NCI-H187 (cell line): Measurements from ENCODE around the gene IL17REL.
"Not testable (repeated sequence)": the region's sequence is repeated elsewhere in the genome, so short reads cannot be mapped to it uniquely, and the experiment has no call there.

Experiments
- DNase-seq, 2 experiments: peaks; one replicate each; lab custom pipeline; 2025; lab: John Stamatoyannopoulos, UW

IL17REL gene

DNA sequence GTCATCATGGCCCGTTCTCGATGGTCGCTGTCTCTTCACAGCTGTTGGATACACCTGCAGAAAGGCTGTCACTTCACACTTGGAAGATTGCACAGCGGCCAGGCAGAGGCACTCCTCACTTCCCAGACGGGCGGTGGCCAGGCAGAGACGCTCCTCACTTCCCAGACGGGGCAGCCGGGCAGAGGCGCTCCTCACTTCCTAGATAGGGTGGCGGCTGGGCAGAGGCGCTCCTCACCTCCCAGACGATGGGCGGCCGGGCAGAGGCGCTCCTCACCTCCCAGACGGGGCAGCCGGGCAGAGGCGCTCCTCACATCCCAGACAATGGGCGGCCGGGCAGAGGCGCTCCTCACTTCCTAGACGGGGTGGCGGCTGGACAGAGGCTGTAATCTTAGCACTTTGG, 22.7 kb downstream of the IL17REL start:
- not testable (repeated sequence) for DNase-seq

DNA sequence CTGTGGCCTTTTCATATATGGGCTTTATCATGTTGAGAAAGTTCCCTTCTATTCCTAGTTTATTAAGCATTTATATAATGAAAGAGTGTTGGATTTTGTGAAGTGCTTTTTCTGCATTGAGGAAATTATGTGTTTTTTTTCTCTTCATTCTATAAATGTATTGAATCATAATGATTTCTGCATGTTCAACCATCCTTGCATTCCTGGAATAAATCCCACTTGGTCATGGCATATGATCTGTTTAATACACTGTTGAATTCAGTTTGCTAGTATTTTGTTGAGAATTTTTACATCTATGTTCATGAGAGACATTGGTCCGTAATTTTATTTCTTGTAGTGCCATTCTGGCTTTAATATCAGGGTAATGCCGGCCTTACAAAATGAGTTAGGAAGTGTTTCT, 26.2 kb downstream of the IL17REL start:
- DNase-seq = no peak

DNA sequence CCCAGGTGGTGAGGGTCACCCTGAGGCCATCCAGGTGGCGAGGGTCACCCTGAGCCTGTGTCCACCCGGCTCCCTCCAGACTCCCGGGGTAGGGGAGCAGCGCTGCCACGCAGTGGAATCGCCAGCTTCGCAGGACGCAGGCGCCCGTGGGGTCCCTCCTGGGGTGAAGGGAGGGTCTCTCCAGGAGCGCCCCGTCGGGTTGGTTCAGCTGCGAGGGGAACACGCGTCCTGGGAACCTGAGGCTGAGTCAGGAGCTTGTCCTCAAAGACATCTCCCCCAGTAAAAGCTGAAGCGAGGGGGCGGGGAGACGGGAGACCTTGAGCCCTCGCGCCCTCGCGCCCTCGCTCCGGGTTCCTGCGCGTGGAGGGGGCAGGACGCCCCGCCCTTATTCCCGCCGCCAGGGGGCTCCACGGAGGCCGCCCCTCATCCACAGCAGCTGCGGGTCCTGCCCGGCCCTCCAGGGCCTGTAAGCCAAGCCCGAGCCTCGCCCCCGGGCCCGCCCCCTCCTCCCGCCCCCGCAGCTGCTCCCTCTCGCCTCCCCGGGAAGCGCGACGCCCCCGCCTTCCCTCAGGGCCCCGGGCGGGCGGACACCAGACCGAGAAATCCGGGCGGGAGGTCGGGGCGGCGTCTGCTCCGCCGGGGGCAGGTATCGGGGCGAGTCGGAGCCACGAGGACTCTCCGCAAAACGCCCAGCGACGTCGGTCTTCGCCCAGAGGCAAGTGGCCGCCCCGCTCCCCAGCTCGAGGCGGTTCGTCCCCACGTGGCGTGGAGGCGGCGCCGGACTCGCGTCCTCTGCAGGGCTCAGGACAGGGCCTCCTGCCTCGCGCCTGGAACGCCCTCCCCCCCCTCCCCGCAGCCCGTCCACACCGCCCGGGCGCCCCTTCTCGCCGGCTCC, 29.2 kb downstream of the IL17REL start:
- DNase-seq = no peak

GRCh38 chr22:49981799-49982198, 30.8 kb downstream of the IL17REL start:
- DNase-seq = not testable (repeated sequence)

- no peak for DNase-seq
Measured at GRCh38 chr22:49979587-49980264, 32.8 kb downstream of the IL17REL start.

DNA sequence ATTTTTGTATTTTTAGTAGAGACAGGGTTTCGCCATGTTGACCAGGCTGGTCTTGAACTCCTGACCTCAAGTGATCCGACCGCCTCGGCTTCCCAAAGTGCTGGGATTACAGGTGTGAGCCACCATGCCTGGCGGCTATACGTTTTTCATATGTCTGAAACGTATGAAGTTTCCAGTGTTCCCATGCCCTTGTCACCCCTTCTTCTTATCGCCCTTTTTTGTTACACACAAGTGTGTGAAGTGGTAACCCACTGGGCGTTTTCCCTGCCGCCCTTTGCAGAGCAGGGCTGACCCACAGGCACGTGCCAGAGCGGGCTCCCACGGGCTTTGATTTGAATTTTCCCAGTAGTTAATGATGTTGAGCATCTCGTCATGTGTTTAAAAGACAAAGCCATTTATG, 35.0 kb downstream of the IL17REL start:
- no peak for DNase-seq

GRCh38 chr22:49976439-49977175, 36.0 kb downstream of the IL17REL start:
- DNase-seq = no peak

DNA sequence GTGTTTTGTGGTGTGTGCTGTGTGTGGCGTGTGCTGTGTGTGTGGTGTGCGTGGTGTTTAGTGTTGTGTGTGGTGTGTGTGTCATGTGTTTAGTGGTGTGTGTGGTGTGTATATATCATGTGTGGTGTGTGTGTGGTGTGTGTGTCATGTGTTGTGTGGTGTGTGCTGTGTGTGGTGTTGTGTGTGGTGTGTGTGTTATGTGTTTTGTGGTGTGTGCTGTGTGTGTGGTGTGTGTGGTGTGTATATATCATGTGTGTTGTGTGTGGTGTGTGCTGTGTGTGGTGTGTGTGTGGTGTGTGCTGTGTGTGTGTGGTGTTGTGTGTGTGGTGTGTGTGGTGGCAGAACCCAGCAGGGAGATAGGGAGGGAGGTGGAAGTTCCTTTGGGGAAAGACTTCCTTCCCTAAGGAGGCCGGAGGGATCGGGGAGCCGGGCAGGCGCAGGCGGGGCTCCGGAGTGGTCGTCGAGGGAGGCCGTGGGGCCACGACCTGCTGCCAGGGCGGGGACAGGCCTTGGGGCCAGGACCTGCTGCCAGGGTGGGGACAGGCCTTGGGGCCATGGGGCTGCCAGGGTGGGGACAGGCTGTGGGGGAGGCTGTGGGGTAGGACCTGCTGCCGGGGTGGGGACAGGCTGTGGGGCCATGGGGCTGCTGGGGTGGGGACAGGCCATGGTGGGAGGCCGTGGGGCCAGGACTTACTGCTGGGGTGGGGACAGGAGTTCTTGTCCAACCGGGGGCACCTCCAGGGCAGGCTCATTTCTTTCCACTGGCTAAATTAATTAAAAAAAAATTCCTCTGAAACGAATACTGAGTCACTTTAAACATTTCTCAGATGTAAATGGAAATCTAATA, 36.8 kb downstream of the IL17REL start:
- no peak for DNase-seq

GRCh38 chr22:49973018-49973961, 39.3 kb downstream of the IL17REL start:
- no peak for DNase-seq

- DNase-seq = no peak
Measured at GRCh38 chr22:49972163-49973017, 40.2 kb downstream of the IL17REL start.

GRCh38 chr22:49971232-49972162, 41.1 kb downstream of the IL17REL start:
- no peak for DNase-seq

DNA sequence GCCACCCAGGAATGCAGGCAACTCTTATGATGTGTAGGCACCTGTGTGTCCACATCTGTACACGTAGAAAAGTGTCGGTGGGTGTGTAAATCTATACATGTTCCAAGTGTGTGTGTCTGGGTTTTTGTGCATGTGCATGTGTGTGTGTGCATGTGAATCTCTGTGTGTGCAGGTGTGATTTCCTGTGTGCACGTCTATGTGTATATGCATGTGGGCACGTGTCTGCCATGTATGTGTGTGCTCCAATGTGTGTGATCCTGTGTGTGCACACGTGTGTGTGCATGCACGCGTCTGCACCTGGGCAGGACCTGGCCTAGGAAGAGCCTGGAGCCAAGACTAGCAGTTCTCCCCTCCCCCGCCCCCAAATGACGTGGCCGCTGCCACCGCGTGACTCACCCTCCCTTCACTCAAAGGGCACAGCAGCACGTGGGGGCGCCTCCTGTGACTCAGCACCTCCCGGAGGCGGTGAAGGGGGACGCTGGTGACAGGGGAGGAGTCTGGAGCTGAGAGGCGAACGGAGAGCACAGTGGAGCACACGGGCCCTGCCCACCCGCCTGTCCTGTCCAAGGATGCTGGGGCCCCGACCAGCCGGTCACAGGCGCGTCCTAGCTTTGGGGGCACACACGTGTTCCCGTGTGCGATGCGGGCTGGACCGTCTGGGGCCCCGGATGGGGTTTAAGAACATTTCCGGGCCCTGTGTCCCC, 41.9 kb downstream of the IL17REL start:
- DNase-seq = no peak

DNA sequence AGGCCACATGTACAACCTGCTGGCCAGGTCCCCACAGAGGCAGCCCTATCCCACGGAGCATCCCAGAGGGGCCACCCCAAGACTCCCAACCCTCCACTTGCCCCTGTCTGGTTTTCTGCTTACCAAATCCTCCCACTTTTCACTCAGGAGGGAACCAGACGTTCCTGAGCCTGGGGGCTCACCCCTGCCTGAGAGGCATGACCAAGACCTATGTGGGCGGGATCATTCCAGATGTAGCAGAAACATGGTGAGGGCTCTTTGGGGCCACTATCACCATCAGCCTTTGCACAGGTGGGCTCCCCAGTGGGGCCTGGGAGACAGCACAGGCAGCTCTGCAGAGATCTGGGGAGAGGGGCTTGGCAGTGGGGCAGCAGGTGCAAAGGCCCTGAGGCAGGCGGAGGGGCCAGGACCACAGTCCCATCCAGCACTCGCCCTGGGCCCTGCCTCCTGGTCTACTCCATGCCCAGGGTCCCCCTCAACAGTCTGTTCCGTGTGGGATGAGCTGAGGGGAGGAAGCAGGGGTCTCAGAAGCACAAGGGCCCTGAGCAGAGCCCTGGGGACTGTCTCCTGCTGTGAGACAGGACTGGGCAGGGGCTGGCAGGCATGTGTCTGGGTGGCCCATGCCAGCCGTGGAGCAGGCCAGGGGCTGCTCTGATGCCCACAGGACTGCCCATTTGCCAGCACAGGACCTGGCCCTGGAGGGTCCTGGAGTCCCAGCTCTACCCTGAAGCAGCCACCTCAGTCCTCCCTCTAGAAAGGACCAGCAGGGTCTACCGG, 42.6 kb downstream of the IL17REL start:
- no peak for DNase-seq

DNA sequence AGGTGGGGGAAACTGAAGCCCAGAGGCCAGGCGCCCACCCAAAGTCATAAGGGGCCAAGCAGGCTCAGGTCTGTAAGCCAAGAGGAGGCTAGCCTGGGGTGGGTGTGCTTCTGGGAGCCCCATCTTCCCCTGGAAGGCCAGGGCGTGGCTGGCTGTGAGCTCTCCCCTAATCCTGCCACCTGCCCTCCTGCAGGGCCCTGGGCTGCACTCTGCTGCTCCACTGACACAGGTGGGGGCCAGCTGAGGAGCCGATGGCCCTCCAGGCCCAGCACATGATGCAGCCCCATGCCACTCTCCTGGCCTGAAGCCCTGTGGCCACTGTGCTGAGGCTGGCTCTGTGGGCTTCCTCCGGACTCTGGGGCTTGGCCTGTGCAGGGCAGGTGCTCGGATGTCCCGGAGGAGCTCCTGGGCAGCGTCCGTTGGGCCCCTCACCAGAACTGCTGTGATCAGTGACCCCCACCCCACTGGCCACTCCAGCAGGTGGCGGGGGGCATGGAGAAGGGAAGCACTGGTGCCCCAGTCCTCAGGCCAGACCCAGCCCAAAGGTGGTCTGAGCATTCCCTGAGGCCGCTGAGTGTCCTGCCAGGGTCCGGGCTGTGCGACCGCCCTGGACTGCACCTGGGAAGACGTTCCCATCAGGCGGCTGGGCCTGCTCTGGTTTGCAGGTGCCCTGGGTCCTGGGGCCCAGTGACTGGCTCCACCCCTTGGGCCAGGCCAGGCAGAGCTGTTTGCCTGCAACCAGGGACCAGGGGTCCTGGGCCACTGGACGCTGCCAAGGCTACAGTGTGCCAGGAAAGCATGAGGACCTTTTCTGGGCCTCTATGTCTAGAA, 43.5 kb downstream of the IL17REL start:
- DNase-seq = no peak

DNA sequence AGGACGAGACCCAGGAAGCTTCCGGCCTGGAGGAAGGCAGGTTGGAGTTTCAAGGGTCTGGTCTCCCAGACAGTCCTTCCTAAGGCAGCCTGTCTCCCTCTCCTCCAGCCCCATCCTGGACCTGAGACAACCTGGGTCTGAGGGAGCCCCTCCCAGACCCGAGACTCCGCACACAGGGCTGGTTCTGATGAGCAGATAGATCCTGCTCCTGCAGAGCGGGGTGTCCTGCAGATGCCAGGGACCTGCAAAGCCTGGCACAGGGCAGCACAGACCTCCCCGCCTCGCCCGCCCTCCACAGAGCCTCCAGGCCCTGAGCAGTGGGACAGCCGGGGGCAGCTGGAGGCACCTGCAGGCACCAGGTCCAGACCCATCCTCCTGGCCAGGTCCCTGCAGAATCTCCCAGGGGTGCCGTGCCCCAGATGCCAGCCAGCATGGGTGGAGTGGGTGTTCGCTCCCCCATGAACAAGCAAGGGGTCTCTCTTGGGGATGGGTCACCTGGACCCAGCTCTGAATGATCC, 44.2 kb downstream of the IL17REL start:
- no peak for DNase-seq

DNA sequence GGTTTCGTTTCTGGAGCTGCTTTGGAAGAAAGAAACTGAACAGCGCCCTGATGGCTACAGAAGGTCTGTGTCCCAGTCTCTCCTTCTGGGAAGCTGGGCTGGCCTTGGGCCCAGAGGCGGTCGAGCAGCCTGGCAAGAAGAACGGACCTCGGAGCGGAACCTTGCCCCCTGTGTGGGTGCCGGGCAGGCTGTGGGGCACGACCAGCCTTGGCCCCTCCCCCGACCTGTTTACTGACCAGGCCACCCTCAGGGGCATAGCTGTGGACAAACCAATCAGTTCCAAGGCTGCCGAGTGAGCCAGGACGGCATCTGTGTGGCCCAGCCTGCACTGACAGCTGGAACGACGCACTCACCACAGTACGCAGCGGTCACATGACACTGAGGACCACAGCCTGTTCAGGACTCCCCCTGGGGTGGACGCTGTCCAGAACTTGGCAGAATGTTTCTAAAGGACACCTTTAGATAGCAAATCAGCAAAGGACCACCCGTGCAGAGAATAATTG, 44.8 kb downstream of the IL17REL start:
- DNase-seq = no peak
